Epithelial cell of prostate (primary cell): ENCODE measurements around the gene CAPG.
"Not testable (repeated sequence)": the region's sequence is repeated elsewhere in the genome, so short reads cannot be mapped to it uniquely, and the experiment has no call there.

Experiments
- DNase-seq: peaks from one replicate; pipeline ENCODE4 v3.0.0-alpha.2; 2011; ENCODE audit warnings: low read depth, low spot score
- H3K27ac ChIP-seq: fragments of 450-650 bp; 2 replicates; pipeline ENCODE4 v1.5.1; 2017; ENCODE audit warnings: mild to moderate bottlenecking

Gene CAPG

GRCh38 chr2:85422072-85422457 is 11.9 kb upstream of the CAPG start:
- DNase-seq, result no peak

GRCh38 chr2:85421260-85422071 is 11.3 kb upstream of the CAPG start:
- DNase-seq, result peak; percentile 57

More at GRCh38 chr2:85422072-85422457, 11.9 kb upstream of the CAPG start:
- H3K27ac ChIP-seq, result peak overlapping the region; percentile 93

DNA sequence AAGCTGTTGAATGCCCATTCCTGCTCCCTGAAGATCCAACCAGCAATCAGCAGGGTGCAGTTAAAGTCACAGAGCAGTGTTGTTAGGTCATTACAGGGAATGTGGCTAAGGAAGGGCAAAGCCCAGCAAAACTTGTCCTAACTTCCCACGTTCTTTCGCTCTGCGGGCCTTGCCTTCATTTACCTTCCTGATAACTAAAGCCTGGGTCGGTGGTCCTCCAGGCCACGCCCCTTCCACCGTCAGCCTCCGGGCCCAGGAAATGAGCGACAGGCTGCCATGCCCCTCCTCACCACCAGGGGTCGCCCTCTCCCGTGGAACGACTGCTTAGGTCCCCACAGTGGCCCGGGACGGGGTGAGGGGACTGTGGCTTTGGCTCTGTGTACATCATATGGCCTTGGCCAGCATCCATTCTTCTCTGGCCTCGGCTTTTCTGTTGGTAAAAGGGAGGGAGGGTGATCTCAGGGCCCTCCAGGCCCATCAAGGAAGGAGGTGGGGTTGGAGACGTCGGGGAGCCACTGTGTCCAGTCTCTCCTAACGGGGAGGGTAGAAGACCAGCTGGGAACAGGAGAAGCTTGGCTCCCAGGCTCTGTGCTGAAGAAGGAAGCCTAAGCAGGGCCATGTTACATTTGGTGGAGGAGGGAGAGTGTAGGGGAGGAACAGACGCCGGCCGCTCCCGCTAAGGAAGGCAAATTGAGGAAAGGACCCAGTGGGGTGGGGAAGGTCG is 10.5 kb upstream of the CAPG start:
- peak overlapping the region; percentile 93 for H3K27ac ChIP-seq
- DNase-seq, result no peak

More at GRCh38 chr2:85421260-85422071, 11.3 kb upstream of the CAPG start:
- peak overlapping the region; percentile 93 for H3K27ac ChIP-seq

GRCh38 chr2:85419009-85419675 is 9.0 kb upstream of the CAPG start:
- H3K27ac ChIP-seq, result peak overlapping the region; percentile 93
- no peak for DNase-seq

DNA sequence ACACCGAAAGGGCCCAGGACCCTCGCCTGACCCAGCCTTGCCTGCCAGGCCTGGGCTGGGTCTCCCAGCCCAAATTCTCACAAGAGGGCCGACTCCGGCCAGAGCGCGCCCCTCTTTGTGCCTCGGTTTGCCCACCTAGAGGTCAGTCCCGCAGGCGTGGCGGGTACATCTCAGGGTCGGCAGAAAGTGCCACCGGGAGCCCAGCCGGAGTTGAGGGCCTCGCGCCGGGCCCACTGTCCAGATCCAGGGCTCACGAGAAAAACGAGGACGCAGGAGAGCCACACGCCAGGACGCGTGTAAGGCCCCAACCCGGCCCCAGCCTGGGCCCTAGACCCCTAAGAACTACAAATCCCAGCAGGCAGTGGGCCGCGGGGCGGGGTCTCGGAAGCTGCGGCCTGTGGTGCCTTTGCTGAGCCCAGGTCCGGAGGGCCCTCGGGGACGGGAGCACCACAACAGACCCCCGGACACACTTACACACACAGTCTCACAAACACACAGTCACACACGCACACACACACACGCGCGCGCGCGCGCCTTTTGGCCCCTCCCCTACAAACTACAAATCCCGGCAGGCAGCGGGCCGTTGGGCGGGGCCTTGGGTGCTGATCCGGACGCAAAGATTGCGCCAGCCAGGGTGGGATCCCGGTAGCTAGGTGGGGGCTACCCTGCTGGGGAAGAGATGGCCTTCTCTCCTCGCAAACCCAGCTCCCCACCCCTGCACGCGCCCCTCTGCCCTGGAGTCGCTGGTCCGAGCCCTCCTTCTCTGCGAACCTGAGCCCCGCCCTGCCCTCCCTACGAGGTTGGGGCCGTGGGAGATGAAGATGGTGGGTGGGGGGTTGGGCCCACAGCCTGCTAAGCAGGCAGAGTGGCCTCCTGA is 8.2 kb upstream of the CAPG start, which contains the start of gene SH2D6:
SH2D6 (plus strand) TSS at position 583 of the 877 bp plus-strand sequence. CDS start 10,752 bp downstream, outside the sequence.
- H3K27ac ChIP-seq, result peak within 1 kb of the TSS; percentile 93
- no peak for DNase-seq

DNA sequence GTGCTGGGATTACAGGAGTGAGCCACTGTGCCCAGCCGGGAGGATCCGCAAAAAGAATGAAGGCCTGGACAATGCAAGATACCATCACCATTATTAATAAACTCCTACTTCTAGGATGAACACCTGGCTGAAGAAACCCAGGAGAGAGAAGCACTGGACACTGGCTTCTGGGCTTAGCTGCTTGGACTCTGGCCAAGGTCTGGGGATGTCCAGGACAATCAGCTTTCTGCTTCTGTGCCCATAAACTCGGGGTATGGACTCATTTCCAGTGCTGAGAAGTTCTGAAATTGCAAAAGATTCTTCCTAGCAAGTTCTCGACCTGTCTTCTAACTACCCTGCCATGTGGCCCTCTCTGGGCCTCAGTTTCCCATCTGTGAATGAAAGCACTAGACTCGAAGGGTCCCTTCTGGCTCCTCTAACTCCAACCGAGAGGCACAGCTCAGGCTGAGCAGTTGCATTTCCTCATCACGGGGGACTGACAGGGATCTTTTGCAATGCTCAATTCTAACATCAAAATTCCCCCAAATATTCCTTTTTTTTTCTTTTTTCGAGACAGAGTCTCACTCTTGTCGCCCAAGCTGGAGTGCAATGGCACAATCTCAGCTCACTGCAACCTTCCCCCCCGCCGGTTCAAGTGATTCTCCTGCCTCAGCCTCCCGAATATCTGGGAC is 5.9 kb upstream of the CAPG start:
- H3K27ac ChIP-seq, result no peak overlapping the region
- no peak for DNase-seq

DNA sequence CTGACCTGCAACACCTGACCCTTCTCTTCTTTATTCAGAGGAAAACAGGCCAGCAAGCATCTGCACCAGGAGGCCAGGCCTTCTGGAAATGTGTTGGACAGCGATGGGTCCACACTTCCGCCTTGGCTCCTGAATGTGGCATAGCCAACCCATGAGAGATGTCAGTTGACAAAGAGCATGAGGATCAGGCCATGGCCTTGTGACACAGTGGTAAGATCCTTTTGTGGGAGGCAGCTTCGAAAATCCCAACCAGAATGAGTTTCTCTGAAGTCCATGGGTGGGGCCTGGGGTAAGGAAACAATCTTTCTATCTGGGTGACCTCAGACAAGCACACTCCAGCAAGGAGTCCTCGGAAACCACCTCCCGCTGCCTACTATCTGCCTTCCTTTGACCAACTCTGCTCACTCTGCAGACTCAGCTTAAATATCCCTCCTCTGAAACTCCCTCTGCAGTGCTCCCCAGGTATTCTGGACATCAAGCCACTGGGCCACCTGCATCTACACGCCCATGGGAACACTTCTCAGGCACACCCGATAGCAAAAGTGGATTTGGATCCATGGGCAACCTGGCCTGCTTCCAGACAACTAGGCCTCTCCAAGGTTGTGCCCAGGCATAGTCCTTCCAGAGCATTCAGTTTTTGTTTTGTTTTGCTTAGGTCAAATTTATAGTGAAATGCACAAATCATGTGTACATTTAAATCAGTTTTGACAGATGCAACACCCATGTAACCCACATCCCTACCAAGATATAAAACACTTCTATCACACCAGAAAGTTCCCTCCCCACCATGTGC is 4.8 kb upstream of the CAPG start:
- DNase-seq, result no peak

GRCh38 chr2:85414421-85414759 is 4.2 kb upstream of the CAPG start:
- peak overlapping the region; percentile 85 for H3K27ac ChIP-seq
- DNase-seq, result not testable (repeated sequence)

More for the DNA sequence above, 4.8 kb upstream of the CAPG start:
- H3K27ac ChIP-seq, result peak overlapping the region; percentile 85

GRCh38 chr2:85413592-85414420 is 3.6 kb upstream of the CAPG start:
- H3K27ac ChIP-seq, result peak overlapping the region; percentile 85
- no peak for DNase-seq

GRCh38 chr2:85411405-85411748 is 1.2 kb upstream of the CAPG start:
- peak overlapping the region; percentile 67 for H3K27ac ChIP-seq

GRCh38 chr2:85410584-85411404 is 628 bp upstream of the CAPG start:
- no peak for DNase-seq
- H3K27ac ChIP-seq, result peak overlapping the region; percentile 67

More at GRCh38 chr2:85411405-85411748, 1.2 kb upstream of the CAPG start:
- no peak for DNase-seq

GRCh38 chr2:85405201-85406059 is 4.7 kb downstream of the CAPG start:
- no peak overlapping the region for H3K27ac ChIP-seq
- no peak for DNase-seq

- DNase-seq, result no peak
- no peak overlapping the region for H3K27ac ChIP-seq
Measured at GRCh38 chr2:85401844-85402243, 8.3 kb downstream of the CAPG start.

- H3K27ac ChIP-seq, result no peak overlapping the region
- DNase-seq, result no peak
Measured at GRCh38 chr2:85401464-85401805, 8.7 kb downstream of the CAPG start.

DNA sequence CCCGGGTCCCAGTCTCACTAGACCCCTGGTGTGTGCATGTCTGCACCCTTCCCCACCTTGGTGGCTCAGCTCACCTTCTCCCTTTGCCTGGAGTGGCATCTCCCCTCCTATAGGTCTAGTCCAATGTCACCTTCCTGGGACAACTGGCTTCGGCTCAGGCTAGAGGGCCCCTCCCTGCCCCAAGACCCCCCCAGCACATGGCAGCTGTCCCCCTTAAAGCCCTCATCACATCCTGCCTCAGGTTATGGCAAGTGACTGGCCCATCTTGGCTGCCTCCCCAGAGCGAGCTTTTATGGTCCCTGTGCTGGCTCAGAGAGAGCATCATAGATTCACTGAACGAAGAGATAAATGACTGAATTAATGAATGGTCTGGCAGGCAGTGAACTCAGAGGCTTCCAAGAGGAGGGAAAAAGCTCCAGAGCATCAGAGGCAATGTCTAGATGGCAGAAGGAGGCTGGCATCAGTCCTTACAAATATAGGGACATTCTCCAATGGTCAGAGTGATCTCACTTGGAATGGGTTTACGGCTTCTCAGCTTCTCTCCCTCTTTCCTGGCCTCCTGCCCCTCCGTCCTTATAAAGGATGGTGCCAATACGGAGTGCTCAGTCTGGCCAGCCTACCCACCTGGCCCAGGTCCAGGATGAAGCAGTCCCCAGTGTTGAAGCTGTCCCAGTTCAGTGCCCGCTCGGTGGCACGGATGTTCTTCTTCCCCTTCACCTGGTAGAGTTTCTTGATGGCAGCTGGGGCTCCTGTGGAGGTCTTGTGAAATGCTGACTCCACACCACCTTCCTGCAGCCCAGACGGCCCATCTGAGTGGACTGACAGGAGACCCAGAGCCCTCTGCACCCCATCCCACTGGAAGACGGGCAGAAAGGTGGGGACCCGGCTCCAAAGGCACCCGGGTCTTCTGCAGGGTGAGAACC is 9.4 kb downstream of the CAPG start:
- H3K27ac ChIP-seq, result no peak overlapping the region
- no peak for DNase-seq
